HCT116 (cell line): ENCODE data around the gene NOP53.

Experiments
- POLR2A ChIP-seq: IDR thresholded peaks from 2 replicates; pipeline ENCODE4 v1.7.0; 2011; ENCODE audit warnings: borderline replicate concordance; ENCODE audit not compliant: insufficient read depth, insufficient read length; ENCODE audit errors: extremely low read depth
- TF ChIP-seq, protein P1 (sequence below), 3 experiments: fragments of 200-600 bp in 1 of 3; sonication (generic) in 1 of 3; IDR thresholded peaks in 2 of 3; conservative IDR thresholded peaks in 1 of 3; 2 replicates each; pipeline ENCODE4 v1.5.1; 2012 to 2017; ENCODE audit warnings: low read depth in 2 of 3, low read length in 2 of 3, antibody characterized with exemption in 1 of 3, borderline replicate concordance in 1 of 3, control low read depth in 1 of 3, mild to moderate bottlenecking in 1 of 3, mixed read lengths in 1 of 3, mixed run types in 1 of 3, moderate library complexity in 1 of 3; ENCODE audit not compliant: insufficient read depth in 1 of 3
- TF ChIP-seq, protein P2 (sequence below): IDR thresholded peaks from 2 replicates; pipeline ENCODE4 v1.6.1; 2012; ENCODE audit warnings: low read depth

DNA sequence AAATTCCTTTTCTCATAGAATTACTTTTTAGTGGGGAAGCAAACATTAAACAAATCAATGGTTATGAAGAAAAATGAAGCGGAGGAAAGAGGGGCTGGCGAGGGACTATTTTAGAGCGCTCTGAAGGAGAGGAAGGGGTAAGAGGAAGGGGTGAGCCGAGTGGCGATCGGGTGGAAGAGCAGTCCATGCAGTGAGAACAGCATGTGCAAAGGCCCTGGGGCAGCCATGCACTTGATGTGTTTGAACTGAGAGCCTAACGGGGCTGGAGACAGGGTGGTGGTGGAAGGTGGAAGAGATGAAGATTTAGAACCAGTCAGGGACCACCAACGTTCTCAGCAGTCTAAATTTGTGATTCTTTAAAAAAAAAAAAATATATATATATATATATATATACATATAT, 14.4 kb upstream of the NOP53 start:
- TF ChIP-seq POLR2A: no peak
- TF ChIP-seq, protein P1, sequence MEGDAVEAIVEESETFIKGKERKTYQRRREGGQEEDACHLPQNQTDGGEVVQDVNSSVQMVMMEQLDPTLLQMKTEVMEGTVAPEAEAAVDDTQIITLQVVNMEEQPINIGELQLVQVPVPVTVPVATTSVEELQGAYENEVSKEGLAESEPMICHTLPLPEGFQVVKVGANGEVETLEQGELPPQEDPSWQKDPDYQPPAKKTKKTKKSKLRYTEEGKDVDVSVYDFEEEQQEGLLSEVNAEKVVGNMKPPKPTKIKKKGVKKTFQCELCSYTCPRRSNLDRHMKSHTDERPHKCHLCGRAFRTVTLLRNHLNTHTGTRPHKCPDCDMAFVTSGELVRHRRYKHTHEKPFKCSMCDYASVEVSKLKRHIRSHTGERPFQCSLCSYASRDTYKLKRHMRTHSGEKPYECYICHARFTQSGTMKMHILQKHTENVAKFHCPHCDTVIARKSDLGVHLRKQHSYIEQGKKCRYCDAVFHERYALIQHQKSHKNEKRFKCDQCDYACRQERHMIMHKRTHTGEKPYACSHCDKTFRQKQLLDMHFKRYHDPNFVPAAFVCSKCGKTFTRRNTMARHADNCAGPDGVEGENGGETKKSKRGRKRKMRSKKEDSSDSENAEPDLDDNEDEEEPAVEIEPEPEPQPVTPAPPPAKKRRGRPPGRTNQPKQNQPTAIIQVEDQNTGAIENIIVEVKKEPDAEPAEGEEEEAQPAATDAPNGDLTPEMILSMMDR (IDR thresholded peaks at IDR 0.05 in 2 of 3, conservative IDR thresholded peaks at IDR 0.05 in 1 of 3; ENCODE audit: borderline replicate concordance in 1 of 3, insufficient read depth in 1 of 3, low read depth in 2 of 3, low read length in 2 of 3): no peak
- TF ChIP-seq, protein P2, sequence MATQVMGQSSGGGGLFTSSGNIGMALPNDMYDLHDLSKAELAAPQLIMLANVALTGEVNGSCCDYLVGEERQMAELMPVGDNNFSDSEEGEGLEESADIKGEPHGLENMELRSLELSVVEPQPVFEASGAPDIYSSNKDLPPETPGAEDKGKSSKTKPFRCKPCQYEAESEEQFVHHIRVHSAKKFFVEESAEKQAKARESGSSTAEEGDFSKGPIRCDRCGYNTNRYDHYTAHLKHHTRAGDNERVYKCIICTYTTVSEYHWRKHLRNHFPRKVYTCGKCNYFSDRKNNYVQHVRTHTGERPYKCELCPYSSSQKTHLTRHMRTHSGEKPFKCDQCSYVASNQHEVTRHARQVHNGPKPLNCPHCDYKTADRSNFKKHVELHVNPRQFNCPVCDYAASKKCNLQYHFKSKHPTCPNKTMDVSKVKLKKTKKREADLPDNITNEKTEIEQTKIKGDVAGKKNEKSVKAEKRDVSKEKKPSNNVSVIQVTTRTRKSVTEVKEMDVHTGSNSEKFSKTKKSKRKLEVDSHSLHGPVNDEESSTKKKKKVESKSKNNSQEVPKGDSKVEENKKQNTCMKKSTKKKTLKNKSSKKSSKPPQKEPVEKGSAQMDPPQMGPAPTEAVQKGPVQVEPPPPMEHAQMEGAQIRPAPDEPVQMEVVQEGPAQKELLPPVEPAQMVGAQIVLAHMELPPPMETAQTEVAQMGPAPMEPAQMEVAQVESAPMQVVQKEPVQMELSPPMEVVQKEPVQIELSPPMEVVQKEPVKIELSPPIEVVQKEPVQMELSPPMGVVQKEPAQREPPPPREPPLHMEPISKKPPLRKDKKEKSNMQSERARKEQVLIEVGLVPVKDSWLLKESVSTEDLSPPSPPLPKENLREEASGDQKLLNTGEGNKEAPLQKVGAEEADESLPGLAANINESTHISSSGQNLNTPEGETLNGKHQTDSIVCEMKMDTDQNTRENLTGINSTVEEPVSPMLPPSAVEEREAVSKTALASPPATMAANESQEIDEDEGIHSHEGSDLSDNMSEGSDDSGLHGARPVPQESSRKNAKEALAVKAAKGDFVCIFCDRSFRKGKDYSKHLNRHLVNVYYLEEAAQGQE: no peak
